Measurements from ENCODE around the gene BEST1.

BEST1 gene

GRCh38 chr11:61917334-61918109, 32.6 kb upstream of the BEST1 start, which contains the start of gene RAB3IL1:
Gene RAB3IL1 (minus strand): TSS chr11:61917566. CDS start chr11:61917367, 199 bp downstream.
- H3K27ac ChIP-seq, result peak within 1 kb of the TSS; percentile 53; the same call in 1 of the 2 replicates
- TF ChIP-seq, protein P1, sequence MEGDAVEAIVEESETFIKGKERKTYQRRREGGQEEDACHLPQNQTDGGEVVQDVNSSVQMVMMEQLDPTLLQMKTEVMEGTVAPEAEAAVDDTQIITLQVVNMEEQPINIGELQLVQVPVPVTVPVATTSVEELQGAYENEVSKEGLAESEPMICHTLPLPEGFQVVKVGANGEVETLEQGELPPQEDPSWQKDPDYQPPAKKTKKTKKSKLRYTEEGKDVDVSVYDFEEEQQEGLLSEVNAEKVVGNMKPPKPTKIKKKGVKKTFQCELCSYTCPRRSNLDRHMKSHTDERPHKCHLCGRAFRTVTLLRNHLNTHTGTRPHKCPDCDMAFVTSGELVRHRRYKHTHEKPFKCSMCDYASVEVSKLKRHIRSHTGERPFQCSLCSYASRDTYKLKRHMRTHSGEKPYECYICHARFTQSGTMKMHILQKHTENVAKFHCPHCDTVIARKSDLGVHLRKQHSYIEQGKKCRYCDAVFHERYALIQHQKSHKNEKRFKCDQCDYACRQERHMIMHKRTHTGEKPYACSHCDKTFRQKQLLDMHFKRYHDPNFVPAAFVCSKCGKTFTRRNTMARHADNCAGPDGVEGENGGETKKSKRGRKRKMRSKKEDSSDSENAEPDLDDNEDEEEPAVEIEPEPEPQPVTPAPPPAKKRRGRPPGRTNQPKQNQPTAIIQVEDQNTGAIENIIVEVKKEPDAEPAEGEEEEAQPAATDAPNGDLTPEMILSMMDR (conservative IDR thresholded peaks at IDR 0.05), result no peak

- H3K27ac ChIP-seq, result no peak overlapping the region; the same call in 1 of the 2 replicates
- TF ChIP-seq, protein P1 (conservative IDR thresholded peaks at IDR 0.05), result no peak
Observed at GRCh38 chr11:61918251-61918937, 31.8 kb upstream of the BEST1 start.

- no peak overlapping the region for H3K27ac ChIP-seq
- TF ChIP-seq, protein P1 (conservative IDR thresholded peaks at IDR 0.05), result no peak
Observed at GRCh38 chr11:61918938-61919704, 31.0 kb upstream of the BEST1 start.

DNA sequence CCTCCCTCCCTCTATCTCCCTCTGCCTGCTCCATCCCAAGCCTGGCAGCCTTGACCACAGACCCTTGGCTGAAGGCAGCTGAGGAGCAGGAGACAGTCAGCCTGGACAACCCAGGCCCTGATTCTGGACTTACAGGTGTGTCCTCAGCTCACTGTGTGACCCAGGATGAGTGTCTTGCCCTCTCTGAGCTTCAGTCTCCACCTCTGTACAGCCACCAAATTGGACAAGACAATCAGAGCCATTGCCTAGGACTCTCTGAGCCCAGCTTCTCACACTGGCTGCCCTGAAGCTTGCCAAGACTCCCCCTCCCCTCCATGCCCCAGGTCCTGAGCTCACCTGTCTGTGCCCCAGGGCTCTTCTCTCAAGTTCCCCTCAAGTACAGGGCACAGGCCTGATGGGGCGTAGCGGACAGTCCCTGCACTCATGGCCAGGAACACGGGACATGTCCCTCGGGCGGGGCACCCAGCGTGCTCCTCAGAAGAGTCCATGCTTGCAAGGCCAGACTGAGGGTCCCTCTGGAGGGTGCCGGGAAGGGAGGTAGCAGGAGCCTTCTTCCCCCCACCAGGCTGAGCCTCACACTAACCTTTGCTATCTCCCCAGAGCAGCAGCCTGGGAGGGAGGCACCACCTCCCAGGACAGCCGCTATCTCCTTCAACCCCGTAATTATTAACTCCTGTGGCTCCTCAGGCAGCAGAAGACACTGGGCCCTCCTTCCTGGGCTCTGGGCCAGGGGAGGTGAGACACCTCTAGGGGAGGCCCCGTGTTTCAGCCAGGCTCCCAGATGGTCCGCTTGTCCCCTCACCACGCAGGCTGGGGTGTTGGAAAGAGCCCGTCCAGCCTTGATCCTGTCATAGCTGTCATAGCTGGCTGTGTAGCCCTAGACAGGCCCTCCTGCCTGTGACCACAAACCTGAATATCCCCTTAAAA, 30.2 kb upstream of the BEST1 start:
- H3K27ac ChIP-seq, result no peak overlapping the region
- TF ChIP-seq, protein P1 (conservative IDR thresholded peaks at IDR 0.05), result no peak

GRCh38 chr11:61921446-61921845, 28.7 kb upstream of the BEST1 start:
- TF ChIP-seq, protein P1 (conservative IDR thresholded peaks at IDR 0.05), result no peak
- H3K27ac ChIP-seq, result no peak overlapping the region

DNA sequence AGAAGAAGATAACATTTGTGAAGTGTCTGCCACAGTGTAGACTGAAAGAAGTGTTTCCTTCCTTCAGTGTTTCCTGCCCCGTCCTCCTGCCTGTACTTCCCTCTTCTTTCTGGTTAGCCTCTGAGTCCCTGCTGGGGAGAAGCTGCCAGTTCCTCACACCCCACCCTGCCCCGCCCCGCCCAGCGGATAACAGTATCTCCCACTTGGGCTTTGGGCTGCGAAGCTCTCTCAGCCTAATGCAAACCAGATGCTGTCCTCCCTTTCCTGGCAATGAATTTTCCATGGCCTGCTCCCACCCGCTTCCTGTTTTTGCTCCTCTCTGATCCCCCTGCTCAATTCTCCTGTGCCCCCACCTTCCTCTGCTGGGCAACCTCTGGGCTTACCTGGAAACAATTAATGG, 27.6 kb upstream of the BEST1 start:
- no peak overlapping the region for H3K27ac ChIP-seq
- TF ChIP-seq, protein P1 (conservative IDR thresholded peaks at IDR 0.05), result no peak

All from VCaP (cell line).